CD4-positive, alpha-beta T cell (primary cell): Measurements from ENCODE around the gene ARHGEF6. TPM values are rescaled to one million over a fixed set of nuclear protein-coding genes. Genes with fewer than 3 reads are reported as not detected.

ENCODE experiments used
- ATAC-seq: fragments of 200-7000 bp; cut with Tn5 transposase; one replicate; pipeline ENCODE4 v1.10.0; 2022; ENCODE audit warnings: mild to moderate bottlenecking; ENCODE audit not compliant: poor library complexity
- CTCF ChIA-PET: fragments of 350-600 bp; sonication (Branson Sonifier 250); formaldehyde crosslinking; loops from one replicate; lab custom pipeline; 2021; ENCODE audit warnings: antibody characterized with exemption, inconsistent platforms; lab: Charles Lee
- POLR2A ChIA-PET: fragments of 350-600 bp; sonication (Branson Sonifier 250); formaldehyde crosslinking; loops from one replicate; lab custom pipeline; 2021; ENCODE audit warnings: antibody characterized with exemption, inconsistent platforms; lab: Charles Lee
- DNase-seq, 14 experiments: peaks; one replicate each; pipeline ENCODE4 v3.0.0-alpha.2; 2013 to 2020; ENCODE audit warnings: mixed read lengths in 2 of 14
- H3K27ac ChIP-seq, 2 donors: one replicate each; pipeline versions ENCODE4 v1.5.1 to v1.7.0; 2013; ENCODE audit warnings: low read length in 2 of 2, low read depth in 1 of 2, mild to moderate bottlenecking in 1 of 2
- H3K27me3 ChIP-seq, 2 experiments: 1 replicate in 1 of 2; 2 replicates in 1 of 2; pipeline versions ENCODE4 v1.6.1 to v1.7.0; 2013; ENCODE audit warnings: low read length in 2 of 2, control low read depth in 1 of 2, mild to moderate bottlenecking in 1 of 2, moderate library complexity in 1 of 2; ENCODE audit not compliant: insufficient read depth in 2 of 2, control insufficient read depth in 1 of 2
- H3K36me3 ChIP-seq: one replicate; pipeline ENCODE4 v1.6.1; 2013; ENCODE audit warnings: low read length, control low read depth; ENCODE audit not compliant: insufficient read depth
- H3K4me1 ChIP-seq: one replicate; pipeline ENCODE4 v1.6.1; 2013; ENCODE audit warnings: low read length, control low read depth; ENCODE audit not compliant: insufficient read depth
- H3K4me3 ChIP-seq: one replicate; pipeline ENCODE4 v1.5.1; 2013; ENCODE audit warnings: mild to moderate bottlenecking, low read length, moderate library complexity
- H3K9me3 ChIP-seq, 2 experiments: 1 replicate in 1 of 2; 2 replicates in 1 of 2; pipeline versions ENCODE4 v1.6.1 to v1.7.0; 2013; ENCODE audit warnings: low read length in 2 of 2, mild to moderate bottlenecking in 2 of 2, control low read depth in 1 of 2, moderate library complexity in 1 of 2; ENCODE audit not compliant: control insufficient read depth in 1 of 2, insufficient read depth in 1 of 2
- H3K27ac Mint-ChIP-seq: one replicate; pipeline ENCODE4 v1.8.0; 2020; ENCODE audit warnings: mixed read lengths
- H3K27me3 Mint-ChIP-seq: one replicate; pipeline ENCODE4 v1.8.0; 2021; ENCODE audit warnings: mixed read lengths
- H3K36me3 Mint-ChIP-seq: one replicate; pipeline ENCODE4 v1.8.0; 2021; ENCODE audit warnings: low read depth, mixed read lengths
- H3K4me1 Mint-ChIP-seq: one replicate; pipeline ENCODE4 v1.8.0; 2021; ENCODE audit warnings: low read depth, mixed read lengths
- H3K4me3 Mint-ChIP-seq: one replicate; pipeline ENCODE4 v1.8.0; 2020; ENCODE audit warnings: mild to moderate bottlenecking, mixed read lengths
- H3K9me3 Mint-ChIP-seq: one replicate; pipeline ENCODE4 v1.8.0; 2020; ENCODE audit warnings: mixed read lengths
- CTCF ChIP-seq: fragments of 200-600 bp; IDR thresholded peaks from one replicate; pipeline ENCODE4 v1.8.0; 2022; ENCODE audit warnings: antibody characterized with exemption, mild to moderate bottlenecking
- intact Hi-C, 2 experiments: fragments of 100-400 bp; cut with DNase I in 1 of 2; cut with micrococcal nuclease in 1 of 2; formaldehyde crosslinking; loops; one replicate each; pipeline versions ENCODE4 v1.15.1 to v1.9.0; 2023 to 2025; cut with DNase I, micrococcal nuclease
- total RNA-seq, 174 experiments: library from RNA in 2 of 174; stranded (reverse) in 2 of 174; gene quantifications; one replicate each; pipeline ENCODE4 v1.2.3 and lab custom pipeline; 2021 to 2026

The ARHGEF6 gene
- total RNA-seq, 2 experiments from 2014 or later: 43.3 to 45.3 TPM

- peaks cover 48% of the 10 kb centered on the region for H3K4me1 Mint-ChIP-seq
- no peak for TF ChIP-seq CTCF
- H3K27me3 Mint-ChIP-seq: no peaks in the 10 kb centered on the region
- ATAC-seq (no peak), DNase-seq (peak in 1 of 14 experiments; percentile 16)
- peaks cover 47% of the 10 kb centered on the region for H3K36me3 Mint-ChIP-seq
- peak overlapping the region; percentile 70 for H3K4me3 Mint-ChIP-seq
- H3K4me3 ChIP-seq: no peak overlapping the region
- peaks cover 18% of the 10 kb centered on the region for H3K4me1 ChIP-seq
- peak overlapping the region; percentile 56 for H3K27ac Mint-ChIP-seq
- ChIA-PET CTCF (interaction anchor here (1.0 to 1.5 kb wide), 2 partner anchors 21 to 36 kb away, joined by 4 to 6 read pairs; no protein-coding TSS in a partner anchor), POLR2A (interaction anchor here (0.9 to 1.7 kb wide), 2 partner anchors 14 to 149 kb away, joined by 3 to 4 read pairs; partner anchors contain the start of gene RBMX)
- H3K27ac ChIP-seq: no peak overlapping the region
- peaks cover 27% of the 10 kb centered on the region for H3K36me3 ChIP-seq
- intact Hi-C loops: no loop called here
- no peaks in the 10 kb centered on the region for H3K9me3 Mint-ChIP-seq
- no peaks in the 10 kb centered on the region for H3K27me3 ChIP-seq
- H3K9me3 ChIP-seq: no peaks in the 10 kb centered on the region
Observed at GRCh38 chrX:136731207-136731782, 49.4 kb downstream of the ARHGEF6 start.

- no peak for TF ChIP-seq CTCF
- Histone ChIP-seq H3K27ac (no peak overlapping the region), H3K27me3 (no peaks in the 10 kb centered on the region), H3K4me1 (peaks cover 14% of the 10 kb centered on the region), H3K4me3 (no peak overlapping the region), H3K9me3 (no peaks in the 10 kb centered on the region), H3K36me3 (peaks cover 19% of the 10 kb centered on the region)
- Mint-ChIP-seq H3K36me3 (peaks cover 34% of the 10 kb centered on the region), H3K4me1 (peaks cover 28% of the 10 kb centered on the region), H3K9me3 (no peaks in the 10 kb centered on the region), H3K4me3 (no peak overlapping the region), H3K27me3 (no peaks in the 10 kb centered on the region), H3K27ac (peak overlapping the region; percentile 40)
- POLR2A ChIA-PET: interaction anchor here (1.0 kb wide), 1 partner anchor 152 kb away, joined by 4 read pairs; the partner anchor contains the start of gene RBMX
- intact Hi-C loops: no loop called here
- DNase-seq (no peak), ATAC-seq (no peak)
- CTCF ChIA-PET: interaction anchor here (1.1 to 1.4 kb wide), 2 partner anchors 16 to 20 kb away, joined by 3 to 4 read pairs; no protein-coding TSS in a partner anchor
Observed at GRCh38 chrX:136728393-136728792, 52.3 kb downstream of the ARHGEF6 start.

- peaks cover 7% of the 10 kb centered on the region for H3K36me3 ChIP-seq
- ATAC-seq (no peak), DNase-seq (no peak)
- Mint-ChIP-seq H3K4me1 (peaks cover 21% of the 10 kb centered on the region), H3K36me3 (peaks cover 46% of the 10 kb centered on the region), H3K4me3 (no peak overlapping the region), H3K27ac (no peak overlapping the region), H3K27me3 (no peaks in the 10 kb centered on the region), H3K9me3 (peaks cover 2% of the 10 kb centered on the region)
- H3K4me1 ChIP-seq: peaks cover 14% of the 10 kb centered on the region
- no peak overlapping the region for H3K4me3 ChIP-seq
- H3K27ac ChIP-seq: no peak overlapping the region
- TF ChIP-seq CTCF: no peak
- POLR2A ChIA-PET: no interaction called here
- no peaks in the 10 kb centered on the region for H3K27me3 ChIP-seq
- H3K9me3 ChIP-seq: no peaks in the 10 kb centered on the region
- CTCF ChIA-PET: interaction anchor here (1.6 kb wide), 1 partner anchor 10 kb away, joined by 3 read pairs; no protein-coding TSS in a partner anchor
- intact Hi-C loops: no loop called here
Observed at GRCh38 chrX:136725441-136726104, 55.2 kb downstream of the ARHGEF6 start.
